Endodermal cell (in vitro differentiated cells): ENCODE results near the gene CARS1. TPM values are rescaled to one million over a fixed set of nuclear protein-coding genes. Genes with fewer than 3 reads are reported as not detected.
A peak's percentile ranks its signal among the peaks of the same experiment; 100 is the strongest.

Source experiments
- DNase-seq: peaks from one replicate; pipeline ENCODE4 v3.0.0-alpha.2; 2017
- H3K27ac ChIP-seq: 2 replicates; pipeline ENCODE4 v1.5.1; 2013; ENCODE audit warnings: mild to moderate bottlenecking, low read depth, low read length, moderate library complexity
- H3K27me3 ChIP-seq: 2 replicates; pipeline ENCODE4 v1.6.1; 2013; ENCODE audit warnings: mild to moderate bottlenecking, low read length, moderate library complexity; ENCODE audit not compliant: insufficient read depth, control insufficient read depth, poor library complexity, severe bottlenecking
- H3K36me3 ChIP-seq: 2 replicates; pipeline ENCODE4 v1.7.0; 2013; ENCODE audit warnings: mild to moderate bottlenecking, low read length, moderate library complexity; ENCODE audit not compliant: control insufficient read depth, insufficient read depth
- H3K4me1 ChIP-seq: one replicate; pipeline ENCODE4 v1.7.0; 2013; ENCODE audit warnings: low read length; ENCODE audit not compliant: control insufficient read depth, insufficient read depth
- H3K4me3 ChIP-seq: 2 replicates; pipeline ENCODE4 v1.5.1; 2013; ENCODE audit warnings: mild to moderate bottlenecking, low read length, moderate library complexity
- H3K9ac ChIP-seq: 2 replicates; pipeline ENCODE4 v1.6.1; 2013; ENCODE audit warnings: mild to moderate bottlenecking, low read length, moderate library complexity; ENCODE audit not compliant: poor library complexity, severe bottlenecking; ENCODE audit errors: extremely low read depth
- H3K9me3 ChIP-seq: 2 replicates; pipeline ENCODE4 v1.6.1; 2013; ENCODE audit warnings: mild to moderate bottlenecking, low read length, moderate library complexity; ENCODE audit not compliant: control insufficient read depth
- H3K27ac Mint-ChIP-seq: 2 replicates; pipeline ENCODE4 v1.8.0; 2020; ENCODE audit warnings: mixed read lengths
- H3K27me3 Mint-ChIP-seq: 2 replicates; pipeline ENCODE4 v1.8.0; 2021; ENCODE audit warnings: mild to moderate bottlenecking, mixed read lengths; ENCODE audit not compliant: insufficient read depth
- H3K36me3 Mint-ChIP-seq: 2 replicates; pipeline ENCODE4 v1.8.0; 2020; ENCODE audit warnings: low read depth, mixed read lengths
- H3K4me1 Mint-ChIP-seq: 2 replicates; pipeline ENCODE4 v1.8.0; 2020; ENCODE audit warnings: mixed read lengths
- H3K4me3 Mint-ChIP-seq: 2 replicates; pipeline ENCODE4 v1.8.0; 2020; ENCODE audit warnings: mild to moderate bottlenecking, moderate library complexity, mixed read lengths
- H3K9me3 Mint-ChIP-seq: 2 replicates; pipeline ENCODE4 v1.8.0; 2020; ENCODE audit warnings: mild to moderate bottlenecking, mixed read lengths
- WGBS, 2 experiments: methylation state at CpG; one replicate each; pipeline versions ENCODE4 v1.1.5 to v1.1.7; 2013; ENCODE audit warnings: missing lambda C conversion rate in 2 of 2, mixed read lengths in 1 of 2; ENCODE audit not compliant: insufficient coverage in 1 of 2, insufficient read length in 1 of 2; 5-methylcytosine and 5-hydroxymethylcytosine counted together
- total RNA-seq, 2 donors: library from RNA; stranded (reverse); fragmentation: NEBNext Ultra II Directional in 1 of 2; extraction: Animal tissue kit (Norgen Biotek cat#: 25700) in 1 of 2; gene quantifications; 2 replicates in 1 of 2; 3 replicates in 1 of 2; pipeline ENCODE4 v1.2.1, GENCODE V29; 2021
- TF ChIP-seq, protein P1 (sequence below): fragments of 200-600 bp; sonication (generic); conservative IDR thresholded peaks from 2 replicates; pipeline ENCODE4 v1.5.0; 2021; ENCODE audit warnings: antibody characterized with exemption, mild to moderate bottlenecking

CARS1 gene
- total RNA-seq, 2 donors from 2014 or later: 48.0 to 52.8 TPM

DNA sequence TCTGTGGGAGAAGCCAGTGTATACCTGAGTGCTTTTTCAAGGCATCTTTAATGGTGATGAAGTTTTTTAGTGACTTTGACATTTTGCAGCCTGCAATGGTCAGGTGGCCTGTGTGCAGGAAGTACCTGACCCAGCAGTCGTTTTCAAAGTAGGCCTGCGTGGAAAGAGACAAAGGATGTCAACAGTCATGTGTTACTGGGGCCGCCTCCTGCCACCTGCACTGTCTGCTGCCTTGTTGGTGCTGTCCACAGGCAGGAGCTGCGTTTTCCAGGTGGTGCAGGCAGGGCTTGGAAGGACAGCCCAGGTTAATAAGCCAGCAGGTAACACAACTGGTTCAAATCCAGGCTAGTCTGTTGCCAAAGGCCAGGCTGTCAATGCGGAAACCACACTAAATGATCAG lies 38.6 kb downstream of the CARS1 start:
- no peaks in the 10 kb centered on the region for H3K9me3 ChIP-seq
- 94 to 100% methylated on average over 4 to 5 of the region's 5 CpGs for WGBS, 2 experiments
- H3K4me1 ChIP-seq: no peaks in the 10 kb centered on the region
- peaks cover 89% of the 10 kb centered on the region for H3K36me3 ChIP-seq
- no peak overlapping the region for H3K9ac ChIP-seq
- H3K4me1 Mint-ChIP-seq: no peaks in the 10 kb centered on the region
- peaks cover 69% of the 10 kb centered on the region for H3K36me3 Mint-ChIP-seq
- H3K27ac Mint-ChIP-seq: no peak overlapping the region
- TF ChIP-seq, protein P1, sequence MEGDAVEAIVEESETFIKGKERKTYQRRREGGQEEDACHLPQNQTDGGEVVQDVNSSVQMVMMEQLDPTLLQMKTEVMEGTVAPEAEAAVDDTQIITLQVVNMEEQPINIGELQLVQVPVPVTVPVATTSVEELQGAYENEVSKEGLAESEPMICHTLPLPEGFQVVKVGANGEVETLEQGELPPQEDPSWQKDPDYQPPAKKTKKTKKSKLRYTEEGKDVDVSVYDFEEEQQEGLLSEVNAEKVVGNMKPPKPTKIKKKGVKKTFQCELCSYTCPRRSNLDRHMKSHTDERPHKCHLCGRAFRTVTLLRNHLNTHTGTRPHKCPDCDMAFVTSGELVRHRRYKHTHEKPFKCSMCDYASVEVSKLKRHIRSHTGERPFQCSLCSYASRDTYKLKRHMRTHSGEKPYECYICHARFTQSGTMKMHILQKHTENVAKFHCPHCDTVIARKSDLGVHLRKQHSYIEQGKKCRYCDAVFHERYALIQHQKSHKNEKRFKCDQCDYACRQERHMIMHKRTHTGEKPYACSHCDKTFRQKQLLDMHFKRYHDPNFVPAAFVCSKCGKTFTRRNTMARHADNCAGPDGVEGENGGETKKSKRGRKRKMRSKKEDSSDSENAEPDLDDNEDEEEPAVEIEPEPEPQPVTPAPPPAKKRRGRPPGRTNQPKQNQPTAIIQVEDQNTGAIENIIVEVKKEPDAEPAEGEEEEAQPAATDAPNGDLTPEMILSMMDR: no peak
- H3K9me3 Mint-ChIP-seq: no peaks in the 10 kb centered on the region
- H3K27me3 Mint-ChIP-seq: no peaks in the 10 kb centered on the region
- no peak overlapping the region for H3K4me3 ChIP-seq
- no peak overlapping the region for H3K27ac ChIP-seq
- DNase-seq: no peak
- H3K4me3 Mint-ChIP-seq: no peak overlapping the region
- no peaks in the 10 kb centered on the region for H3K27me3 ChIP-seq

DNA sequence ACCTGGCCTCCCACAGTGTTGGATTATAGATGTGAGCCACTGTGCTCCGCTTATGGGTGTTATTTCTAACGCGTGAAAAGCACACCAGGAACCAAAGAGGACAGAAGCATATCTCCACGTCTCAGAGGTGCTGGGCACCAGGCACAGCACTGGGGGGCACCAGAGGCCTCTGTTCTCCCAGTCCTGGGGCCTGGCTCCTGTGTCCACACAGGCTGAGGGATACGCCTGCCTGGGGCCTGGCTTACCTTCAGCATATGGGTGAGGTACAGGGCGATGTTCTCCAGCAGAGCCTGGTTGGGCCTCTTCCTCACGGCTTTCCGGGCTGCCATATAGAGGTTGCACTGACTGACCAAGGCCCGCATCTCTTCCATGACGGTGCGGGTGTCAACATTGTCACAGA lies 40.4 kb downstream of the CARS1 start:
- H3K36me3 Mint-ChIP-seq: peaks cover 68% of the 10 kb centered on the region

DNA sequence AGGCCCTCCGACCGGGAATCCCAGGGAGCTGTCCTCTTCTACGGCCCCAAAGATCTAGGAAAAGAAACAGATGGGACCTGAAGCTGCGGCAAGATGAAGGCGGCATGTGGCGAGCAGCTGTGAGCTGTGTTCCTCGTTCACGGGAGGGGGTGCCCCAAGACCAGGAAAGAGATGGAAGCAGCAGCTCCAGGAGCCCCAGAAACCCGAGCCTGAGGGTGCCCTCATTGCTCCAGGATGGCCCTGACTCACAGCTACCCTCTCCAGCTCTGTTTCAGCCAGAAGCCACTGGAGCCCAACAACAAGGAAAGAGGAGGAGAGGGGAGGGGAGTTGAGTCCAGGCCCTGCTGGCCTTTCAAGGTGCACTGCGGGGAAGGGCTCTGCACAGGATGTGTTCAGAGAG lies 41.4 kb downstream of the CARS1 start:
- H3K4me3 ChIP-seq: no peak overlapping the region
- peaks cover 82% of the 10 kb centered on the region for H3K36me3 ChIP-seq
- no peak overlapping the region for H3K4me3 Mint-ChIP-seq
- no peaks in the 10 kb centered on the region for H3K9me3 ChIP-seq
- WGBS, 2 experiments: 96 to 97% methylated on average over 8 to 10 of the region's 10 CpGs
- no peaks in the 10 kb centered on the region for H3K27me3 ChIP-seq
- TF ChIP-seq, protein P1: no peak
- H3K36me3 Mint-ChIP-seq: peaks cover 75% of the 10 kb centered on the region
- no peaks in the 10 kb centered on the region for H3K4me1 ChIP-seq
- DNase-seq: no peak
- H3K27ac ChIP-seq: no peak overlapping the region
- no peak overlapping the region for H3K27ac Mint-ChIP-seq
- H3K27me3 Mint-ChIP-seq: no peaks in the 10 kb centered on the region
- no peaks in the 10 kb centered on the region for H3K9me3 Mint-ChIP-seq
- H3K9ac ChIP-seq: no peak overlapping the region
- H3K4me1 Mint-ChIP-seq: no peaks in the 10 kb centered on the region

More for the DNA sequence above, 40.4 kb downstream of the CARS1 start:
- Histone ChIP-seq H3K9me3 (no peaks in the 10 kb centered on the region), H3K36me3 (peaks cover 80% of the 10 kb centered on the region), H3K27ac (no peak overlapping the region), H3K27me3 (no peaks in the 10 kb centered on the region), H3K4me1 (no peaks in the 10 kb centered on the region), H3K4me3 (no peak overlapping the region), H3K9ac (no peak overlapping the region)
- TF ChIP-seq, protein P1: peak; percentile 22
- no peak for DNase-seq
- Mint-ChIP-seq H3K4me3 (no peak overlapping the region), H3K9me3 (no peaks in the 10 kb centered on the region), H3K27me3 (no peaks in the 10 kb centered on the region), H3K4me1 (no peaks in the 10 kb centered on the region), H3K27ac (no peak overlapping the region)
- 89 to 94% methylated on average over 11 of the region's 11 CpGs for WGBS, 2 experiments
